Gastroesophageal sphincter (tissue), 3 donors: Measurements from ENCODE around the gene RABGAP1.

ENCODE experiments used
- EP300 ChIP-seq: sonication (generic); formaldehyde crosslinking; IDR thresholded peaks from one replicate; pipeline ENCODE4 v1.6.1; 2017; ENCODE audit warnings: antibody characterized with exemption, mild to moderate bottlenecking
- TF ChIP-seq, protein P1 (sequence below), 4 experiments: fragments of 200-600 bp in 2 of 4; fragments of 450-650 bp in 2 of 4; sonication (generic) in 1 of 4; IDR thresholded peaks; one replicate each; pipeline ENCODE4 v1.5.1; 2017 to 2019; ENCODE audit warnings: antibody characterized with exemption in 4 of 4, mild to moderate bottlenecking in 2 of 4, moderate library complexity in 2 of 4

DNA sequence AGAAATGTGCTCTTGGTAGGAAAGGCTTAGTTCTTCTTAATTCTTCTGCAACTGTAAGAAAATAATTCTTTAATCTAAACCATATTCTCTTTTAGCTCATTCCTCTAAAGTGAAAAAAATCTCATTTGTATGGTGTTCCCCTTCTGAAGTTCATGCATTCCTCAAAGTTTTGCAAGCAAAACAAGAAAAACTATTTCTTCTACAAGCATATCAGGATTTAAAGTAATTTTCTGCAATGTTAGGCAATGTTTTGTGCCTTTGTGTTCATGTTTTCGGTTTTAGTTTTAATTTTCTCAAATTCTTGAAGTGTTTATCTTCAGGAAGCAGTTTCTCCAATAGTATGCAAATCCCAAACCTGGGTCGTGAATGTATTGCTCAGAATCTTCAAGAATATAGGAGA, 80.0 kb downstream of the RABGAP1 start:
- no peak for TF ChIP-seq EP300
- TF ChIP-seq, protein P1, sequence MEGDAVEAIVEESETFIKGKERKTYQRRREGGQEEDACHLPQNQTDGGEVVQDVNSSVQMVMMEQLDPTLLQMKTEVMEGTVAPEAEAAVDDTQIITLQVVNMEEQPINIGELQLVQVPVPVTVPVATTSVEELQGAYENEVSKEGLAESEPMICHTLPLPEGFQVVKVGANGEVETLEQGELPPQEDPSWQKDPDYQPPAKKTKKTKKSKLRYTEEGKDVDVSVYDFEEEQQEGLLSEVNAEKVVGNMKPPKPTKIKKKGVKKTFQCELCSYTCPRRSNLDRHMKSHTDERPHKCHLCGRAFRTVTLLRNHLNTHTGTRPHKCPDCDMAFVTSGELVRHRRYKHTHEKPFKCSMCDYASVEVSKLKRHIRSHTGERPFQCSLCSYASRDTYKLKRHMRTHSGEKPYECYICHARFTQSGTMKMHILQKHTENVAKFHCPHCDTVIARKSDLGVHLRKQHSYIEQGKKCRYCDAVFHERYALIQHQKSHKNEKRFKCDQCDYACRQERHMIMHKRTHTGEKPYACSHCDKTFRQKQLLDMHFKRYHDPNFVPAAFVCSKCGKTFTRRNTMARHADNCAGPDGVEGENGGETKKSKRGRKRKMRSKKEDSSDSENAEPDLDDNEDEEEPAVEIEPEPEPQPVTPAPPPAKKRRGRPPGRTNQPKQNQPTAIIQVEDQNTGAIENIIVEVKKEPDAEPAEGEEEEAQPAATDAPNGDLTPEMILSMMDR (IDR thresholded peaks at IDR 0.05): no peak
